ENCODE data around the gene UBE2G2. TPM values are rescaled to one million over a fixed set of nuclear protein-coding genes. Genes with fewer than 3 reads are reported as not detected.

UBE2G2 gene
- total RNA-seq, 3 donors from 2014 or later = 64.2 to 85.4 (median 66.8) TPM

GRCh38 chr21:44749759-44750674 is 51.6 kb downstream of the UBE2G2 start:
- Histone ChIP-seq H3K4me3 (no peak overlapping the region), H3K36me3 (ENCODE audit: low read depth) (no peaks in the 10 kb centered on the region), H3K4me1 (ENCODE audit: low read depth) (no peaks in the 10 kb centered on the region), H3K9me3 (no peaks in the 10 kb centered on the region)
- ATAC-seq (no peak), DNase-seq (no peak)
- no peak for TF ChIP-seq CTCF (IDR thresholded peaks at IDR 0.05)
- intact Hi-C loops (cut with DNase I, micrococcal nuclease) = no loop called here

- no peaks in the 10 kb centered on the region for H3K36me3 ChIP-seq (ENCODE audit: low read depth)
- H3K4me3 ChIP-seq = no peak overlapping the region
- no peak for DNase-seq
- TF ChIP-seq CTCF (IDR thresholded peaks at IDR 0.05) = no peak
- H3K4me1 ChIP-seq (ENCODE audit: low read depth) = no peaks in the 10 kb centered on the region
- ATAC-seq = no peak
- H3K9me3 ChIP-seq = no peaks in the 10 kb centered on the region
- intact Hi-C loops (cut with DNase I, micrococcal nuclease) = no loop called here
Observed at GRCh38 chr21:44749116-44749758, 52.4 kb downstream of the UBE2G2 start.

GRCh38 chr21:44748621-44749020 is 53.0 kb downstream of the UBE2G2 start:
- TF ChIP-seq CTCF (IDR thresholded peaks at IDR 0.05) = no peak
- H3K9me3 ChIP-seq = no peaks in the 10 kb centered on the region
- H3K36me3 ChIP-seq (ENCODE audit: low read depth) = no peaks in the 10 kb centered on the region
- ATAC-seq (no peak), DNase-seq (no peak)
- H3K4me3 ChIP-seq = no peak overlapping the region
- no peaks in the 10 kb centered on the region for H3K4me1 ChIP-seq (ENCODE audit: low read depth)
- intact Hi-C loops (cut with DNase I, micrococcal nuclease) = no loop called here

- no peaks in the 10 kb centered on the region for H3K36me3 ChIP-seq (ENCODE audit: low read depth)
- H3K9me3 ChIP-seq = peaks cover 9% of the 10 kb centered on the region
- DNase-seq = peak in 1 of 3 donors; percentile 19
- ATAC-seq = no peak
- H3K4me3 ChIP-seq = no peak overlapping the region
- TF ChIP-seq CTCF (IDR thresholded peaks at IDR 0.05) = no peak
- intact Hi-C loops (cut with DNase I, micrococcal nuclease) = no loop called here
- H3K4me1 ChIP-seq (ENCODE audit: low read depth) = no peaks in the 10 kb centered on the region
Observed at GRCh38 chr21:44742418-44743153, 59.0 kb downstream of the UBE2G2 start.

GRCh38 chr21:44741921-44742320 is 59.7 kb downstream of the UBE2G2 start:
- no peak for ATAC-seq
- H3K4me1 ChIP-seq (ENCODE audit: low read depth) = no peaks in the 10 kb centered on the region
- no peak overlapping the region for H3K4me3 ChIP-seq
- intact Hi-C loops (cut with DNase I, micrococcal nuclease) = no loop called here
- no peak for TF ChIP-seq CTCF (IDR thresholded peaks at IDR 0.05)
- DNase-seq = no peak
- peaks cover 10% of the 10 kb centered on the region for H3K9me3 ChIP-seq
- H3K36me3 ChIP-seq (ENCODE audit: low read depth) = no peaks in the 10 kb centered on the region
